Measurements from ENCODE around the gene MKNK1.

The MKNK1 gene

GRCh38 chr1:46522184-46522968 lies 81.7 kb downstream of the MKNK1 start:
- Histone ChIP-seq H2AFZ (ENCODE audit: low read depth, low read length, severe bottlenecking) (no peak overlapping the region), H3K27me3 (ENCODE audit: low read length) (no peaks in the 10 kb centered on the region), H3K9ac (ENCODE audit: low read length) (no peak overlapping the region), H3K4me2 (ENCODE audit: low read depth, low read length, poor library complexity, severe bottlenecking) (no peak overlapping the region), H3F3A (ENCODE audit: insufficient read depth) (no peaks in the 10 kb centered on the region), H3K79me2 (ENCODE audit: insufficient read depth, low read length) (no peaks in the 10 kb centered on the region), H3K4me3 (ENCODE audit: insufficient read depth, low read length, poor library complexity, severe bottlenecking) (no peak overlapping the region), H3K9me3 (ENCODE audit: insufficient read depth, low read length) (no peaks in the 10 kb centered on the region), H3K9me2 (replicated peaks; ENCODE audit: insufficient read depth, low read length) (no peaks in the 10 kb centered on the region), H3K27ac (ENCODE audit: low read depth, low read length) (no peak overlapping the region), H3K36me3 (ENCODE audit: low read length) (no peaks in the 10 kb centered on the region), H4K20me1 (ENCODE audit: low read depth, low read length) (no peaks in the 10 kb centered on the region)
- TF ChIP-seq, protein P1, sequence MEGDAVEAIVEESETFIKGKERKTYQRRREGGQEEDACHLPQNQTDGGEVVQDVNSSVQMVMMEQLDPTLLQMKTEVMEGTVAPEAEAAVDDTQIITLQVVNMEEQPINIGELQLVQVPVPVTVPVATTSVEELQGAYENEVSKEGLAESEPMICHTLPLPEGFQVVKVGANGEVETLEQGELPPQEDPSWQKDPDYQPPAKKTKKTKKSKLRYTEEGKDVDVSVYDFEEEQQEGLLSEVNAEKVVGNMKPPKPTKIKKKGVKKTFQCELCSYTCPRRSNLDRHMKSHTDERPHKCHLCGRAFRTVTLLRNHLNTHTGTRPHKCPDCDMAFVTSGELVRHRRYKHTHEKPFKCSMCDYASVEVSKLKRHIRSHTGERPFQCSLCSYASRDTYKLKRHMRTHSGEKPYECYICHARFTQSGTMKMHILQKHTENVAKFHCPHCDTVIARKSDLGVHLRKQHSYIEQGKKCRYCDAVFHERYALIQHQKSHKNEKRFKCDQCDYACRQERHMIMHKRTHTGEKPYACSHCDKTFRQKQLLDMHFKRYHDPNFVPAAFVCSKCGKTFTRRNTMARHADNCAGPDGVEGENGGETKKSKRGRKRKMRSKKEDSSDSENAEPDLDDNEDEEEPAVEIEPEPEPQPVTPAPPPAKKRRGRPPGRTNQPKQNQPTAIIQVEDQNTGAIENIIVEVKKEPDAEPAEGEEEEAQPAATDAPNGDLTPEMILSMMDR (IDR thresholded peaks at IDR 0.05; ENCODE audit: insufficient read depth, low read length, poor library complexity, severe bottlenecking) = no peak
- no peak for TF ChIP-seq EZH2phosphoT487 (conservative IDR thresholded peaks at IDR 0.05; ENCODE audit: low read length)

DNA sequence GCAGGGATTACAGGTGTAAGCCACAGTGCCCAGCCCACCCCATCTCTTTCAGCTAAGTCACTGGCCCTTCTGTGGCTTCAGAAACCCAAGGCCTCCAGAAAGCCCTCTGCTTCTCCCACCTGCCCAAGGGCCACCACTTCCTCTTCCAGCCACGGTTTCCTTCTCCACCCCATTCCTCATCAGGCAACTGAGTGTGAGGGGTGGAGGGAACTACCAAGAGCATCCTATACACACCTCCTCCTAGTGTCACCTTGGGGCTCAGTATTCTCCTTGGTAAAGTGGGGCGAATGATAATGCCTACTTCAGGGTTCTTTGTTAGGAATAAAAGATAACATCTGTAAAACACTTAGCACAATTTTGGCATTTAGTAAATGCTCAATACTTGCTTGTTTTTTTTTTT lies 82.7 kb downstream of the MKNK1 start:
- H3F3A ChIP-seq (ENCODE audit: insufficient read depth) = no peaks in the 10 kb centered on the region
- H3K27ac ChIP-seq (ENCODE audit: low read depth, low read length) = no peak overlapping the region
- no peaks in the 10 kb centered on the region for H3K9me3 ChIP-seq (ENCODE audit: insufficient read depth, low read length)
- no peaks in the 10 kb centered on the region for H3K79me2 ChIP-seq (ENCODE audit: insufficient read depth, low read length)
- no peaks in the 10 kb centered on the region for H3K27me3 ChIP-seq (ENCODE audit: low read length)
- H3K9ac ChIP-seq (ENCODE audit: low read length) = no peak overlapping the region
- H3K4me3 ChIP-seq (ENCODE audit: insufficient read depth, low read length, poor library complexity, severe bottlenecking) = no peak overlapping the region
- no peak overlapping the region for H3K4me2 ChIP-seq (ENCODE audit: low read depth, low read length, poor library complexity, severe bottlenecking)
- TF ChIP-seq EZH2phosphoT487 (conservative IDR thresholded peaks at IDR 0.05; ENCODE audit: low read length) = no peak
- TF ChIP-seq, protein P1 (IDR thresholded peaks at IDR 0.05; ENCODE audit: insufficient read depth, low read length, poor library complexity, severe bottlenecking) = no peak
- no peaks in the 10 kb centered on the region for H4K20me1 ChIP-seq (ENCODE audit: low read depth, low read length)
- no peak overlapping the region for H2AFZ ChIP-seq (ENCODE audit: low read depth, low read length, severe bottlenecking)
- H3K36me3 ChIP-seq (ENCODE audit: low read length) = no peaks in the 10 kb centered on the region
- H3K9me2 ChIP-seq (replicated peaks; ENCODE audit: insufficient read depth, low read length) = no peaks in the 10 kb centered on the region

DNA sequence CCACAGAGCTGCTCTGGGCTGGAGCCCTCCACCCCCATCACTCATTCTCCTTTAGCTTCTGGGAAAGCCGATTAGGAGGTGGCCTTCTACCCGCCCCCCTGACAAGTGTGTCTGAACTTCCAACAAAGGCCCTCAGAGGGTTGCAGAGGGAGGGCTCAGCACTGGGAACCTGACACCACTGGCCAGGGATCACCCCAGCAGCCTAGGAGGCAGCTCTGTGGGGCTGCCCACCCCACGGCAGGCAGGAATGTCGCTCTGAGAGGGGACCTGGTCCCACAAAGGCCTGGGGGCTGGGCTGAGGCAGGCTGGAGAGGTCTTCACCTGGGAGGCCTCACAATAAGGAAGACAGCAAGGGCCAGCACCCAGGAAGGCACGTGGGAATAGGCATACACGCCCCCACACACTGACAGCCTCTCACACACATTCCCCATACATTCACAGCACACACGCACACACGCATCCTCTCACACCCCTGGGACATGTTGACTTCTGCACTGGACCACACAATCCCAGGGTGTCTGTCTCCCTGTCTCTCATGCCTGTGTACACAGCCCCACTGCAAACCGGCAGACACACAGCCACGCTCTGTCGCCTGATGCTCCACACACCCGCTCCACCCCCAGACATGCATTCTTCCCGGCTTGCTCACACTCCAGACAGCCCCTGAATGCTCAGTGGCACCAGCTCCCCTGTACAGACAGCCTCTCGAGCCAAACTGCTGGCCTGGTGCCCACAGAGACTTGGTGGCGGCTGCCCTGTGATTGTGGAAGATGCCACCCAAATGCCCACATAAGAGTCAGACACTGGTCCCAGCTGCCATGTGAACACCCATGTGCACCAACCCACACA lies 83.8 kb downstream of the MKNK1 start:
- Histone ChIP-seq H2AFZ (ENCODE audit: low read depth, low read length, severe bottlenecking) (no peak overlapping the region), H4K20me1 (ENCODE audit: low read depth, low read length) (no peaks in the 10 kb centered on the region), H3K4me2 (ENCODE audit: low read depth, low read length, poor library complexity, severe bottlenecking) (no peak overlapping the region), H3F3A (ENCODE audit: insufficient read depth) (no peaks in the 10 kb centered on the region), H3K4me3 (ENCODE audit: insufficient read depth, low read length, poor library complexity, severe bottlenecking) (no peak overlapping the region), H3K27ac (ENCODE audit: low read depth, low read length) (no peak overlapping the region), H3K9me3 (ENCODE audit: insufficient read depth, low read length) (no peaks in the 10 kb centered on the region), H3K79me2 (ENCODE audit: insufficient read depth, low read length) (no peaks in the 10 kb centered on the region), H3K36me3 (ENCODE audit: low read length) (no peaks in the 10 kb centered on the region), H3K9ac (ENCODE audit: low read length) (no peak overlapping the region), H3K9me2 (replicated peaks; ENCODE audit: insufficient read depth, low read length) (no peaks in the 10 kb centered on the region), H3K27me3 (ENCODE audit: low read length) (no peaks in the 10 kb centered on the region)
- TF ChIP-seq, protein P1 (IDR thresholded peaks at IDR 0.05; ENCODE audit: insufficient read depth, low read length, poor library complexity, severe bottlenecking) = no peak
- TF ChIP-seq EZH2phosphoT487 (conservative IDR thresholded peaks at IDR 0.05; ENCODE audit: low read length) = no peak
